Astrocyte (in vitro differentiated cells and primary cell): Measurements from ENCODE around the gene TMEM184B.

Experiments used
- CTCF ChIP-seq: IDR thresholded peaks from 2 replicates; pipeline ENCODE4 v1.5.1; 2011; ENCODE audit warnings: low read depth, mild to moderate bottlenecking, inconsistent platforms, low read length, moderate library complexity; ENCODE audit not compliant: insufficient read depth
- EZH2 ChIP-seq: IDR thresholded peaks from 2 replicates; pipeline ENCODE4 v1.6.1; 2012; ENCODE audit warnings: mild to moderate bottlenecking, low read length, inconsistent platforms; ENCODE audit not compliant: insufficient read depth

DNA sequence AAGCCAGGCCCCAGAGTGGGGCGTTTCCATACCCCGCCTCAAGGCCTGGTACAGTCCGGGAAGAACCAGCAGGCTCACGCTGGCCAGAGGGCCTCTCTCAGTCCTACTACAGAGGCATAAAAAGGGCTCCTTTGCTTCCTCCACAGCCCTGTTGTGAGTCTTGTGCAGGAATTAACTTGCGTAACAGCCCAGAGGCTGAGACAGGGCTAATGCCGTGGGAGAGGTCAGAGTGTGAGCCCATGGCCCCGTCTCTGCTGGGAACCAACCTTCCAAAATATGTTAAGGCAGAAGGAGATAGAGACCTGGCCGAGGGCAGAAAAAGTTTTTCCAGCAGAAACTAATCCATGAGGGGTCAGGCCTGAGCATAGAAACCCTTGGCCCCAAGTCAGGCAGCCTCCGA is 19.9 kb upstream of the TMEM184B start:
- TF ChIP-seq CTCF (no peak), EZH2 (no peak)
